Uterus (tissue), 4 donors: ENCODE measurements around the gene DCUN1D2. TPM values are rescaled to one million over a fixed set of nuclear protein-coding genes. Genes with fewer than 3 reads are reported as not detected.

Source experiments
- DNase-seq, 2 donors: peaks; one replicate each; pipeline ENCODE4 v3.0.0-alpha.2; 2019 to 2020
- H3K27ac ChIP-seq, 2 donors: fragments of 200-600 bp; sonication (generic); 1 replicate in 1 of 2; 2 replicates in 1 of 2; pipeline ENCODE4 v1.5.1; 2016 to 2018
- H3K27me3 ChIP-seq, 2 donors: fragments of 200-600 bp; sonication (generic); one replicate each; pipeline ENCODE4 v1.5.1; 2018 to 2019; ENCODE audit warnings: control low read depth in 1 of 2
- H3K36me3 ChIP-seq, 2 donors: fragments of 200-600 bp; sonication (generic); one replicate each; pipeline ENCODE4 v1.5.1; 2019; ENCODE audit warnings: control low read depth in 1 of 2
- H3K4me1 ChIP-seq, 2 donors: fragments of 200-600 bp; sonication (generic); one replicate each; pipeline ENCODE4 v1.5.1; 2018 to 2019; ENCODE audit warnings: control low read depth in 1 of 2
- H3K4me3 ChIP-seq, 2 donors: fragments of 200-600 bp; sonication (generic); 1 replicate in 1 of 2; 2 replicates in 1 of 2; pipeline ENCODE4 v1.5.1; 2018 to 2019; ENCODE audit warnings: mild to moderate bottlenecking in 1 of 2
- H3K9me3 ChIP-seq, 2 donors: fragments of 200-600 bp; sonication (generic); one replicate each; pipeline ENCODE4 v1.5.1; 2019; ENCODE audit warnings: control low read depth in 1 of 2
- CTCF ChIP-seq, 4 experiments: fragments of 200-600 bp in 2 of 4; fragments of 450-650 bp in 2 of 4; sonication (generic) in 2 of 4; IDR thresholded peaks; one replicate each; pipeline ENCODE4 v1.5.1; 2016 to 2019; ENCODE audit warnings: antibody characterized with exemption in 4 of 4, mild to moderate bottlenecking in 2 of 4, moderate library complexity in 1 of 4
- POLR2A ChIP-seq, 2 donors: fragments of 450-650 bp; IDR thresholded peaks; one replicate each; pipeline ENCODE4 v1.6.1; 2016; ENCODE audit warnings: antibody characterized with exemption in 2 of 2, mild to moderate bottlenecking in 1 of 2, moderate library complexity in 1 of 2
- intact Hi-C: fragments of 100-400 bp; cut with DNase I; formaldehyde crosslinking; loops from one replicate; pipeline ENCODE4 v1.15.1; 2023; ENCODE audit warnings: low total_unique reads
- total RNA-seq, 4 donors: library from RNA; depleted of rRNA in 3 of 4; stranded (reverse); fragments of >200 nt in 3 of 4; gene quantifications; one replicate each; pipeline versions ENCODE4 v1.1.0 to v1.2.4, GENCODE V29; 2014 to 2023
- donor health status: DM: yes; HTN: yes; CAD: no.

The DCUN1D2 gene
- total RNA-seq, 4 donors from 2014 or later = 7.7 to 68.2 (median 29.3) TPM

GRCh38 chr13:113533161-113533840, 42.8 kb upstream of the DCUN1D2 start:
- Histone ChIP-seq H3K27ac (no peak overlapping the region), H3K36me3 (no peaks in the 10 kb centered on the region), H3K4me3 (no peak overlapping the region), H3K27me3 (no peaks in the 10 kb centered on the region), H3K9me3 (no peaks in the 10 kb centered on the region), H3K4me1 (no peaks in the 10 kb centered on the region)
- intact Hi-C loops = no loop called here
- TF ChIP-seq CTCF (IDR thresholded peaks at IDR 0.05) (no peak), POLR2A (IDR thresholded peaks at IDR 0.05) (no peak)
- DNase-seq = no peak

- H3K36me3 ChIP-seq = no peaks in the 10 kb centered on the region
- H3K4me1 ChIP-seq = no peaks in the 10 kb centered on the region
- TF ChIP-seq POLR2A (IDR thresholded peaks at IDR 0.05) (no peak), CTCF (IDR thresholded peaks at IDR 0.05) (no peak)
- no peaks in the 10 kb centered on the region for H3K9me3 ChIP-seq
- intact Hi-C loops = no loop called here
- DNase-seq = no peak
- H3K27me3 ChIP-seq = no peaks in the 10 kb centered on the region
- H3K4me3 ChIP-seq = no peak overlapping the region
- H3K27ac ChIP-seq = no peak overlapping the region
Measured at GRCh38 chr13:113532156-113532806, 41.8 kb upstream of the DCUN1D2 start.

GRCh38 chr13:113531041-113531873, 40.7 kb upstream of the DCUN1D2 start:
- no peak for TF ChIP-seq CTCF (IDR thresholded peaks at IDR 0.05)
- TF ChIP-seq POLR2A (IDR thresholded peaks at IDR 0.05) = no peak
- H3K36me3 ChIP-seq = no peaks in the 10 kb centered on the region
- no peaks in the 10 kb centered on the region for H3K27me3 ChIP-seq
- no peak overlapping the region for H3K4me3 ChIP-seq
- no peak overlapping the region for H3K27ac ChIP-seq
- H3K9me3 ChIP-seq = no peaks in the 10 kb centered on the region
- no peaks in the 10 kb centered on the region for H3K4me1 ChIP-seq
- DNase-seq = no peak
- intact Hi-C loops = no loop called here

- no peaks in the 10 kb centered on the region for H3K36me3 ChIP-seq
Measured at GRCh38 chr13:113528813-113529180, 38.3 kb upstream of the DCUN1D2 start.

More at GRCh38 chr13:113528813-113529180, 38.3 kb upstream of the DCUN1D2 start:
- H3K27ac ChIP-seq = no peak overlapping the region
- H3K9me3 ChIP-seq = no peaks in the 10 kb centered on the region
- no peak overlapping the region for H3K4me3 ChIP-seq
- intact Hi-C loops = no loop called here
- no peaks in the 10 kb centered on the region for H3K4me1 ChIP-seq
- H3K27me3 ChIP-seq = no peaks in the 10 kb centered on the region
- DNase-seq = no peak
- TF ChIP-seq POLR2A (IDR thresholded peaks at IDR 0.05) (no peak), CTCF (IDR thresholded peaks at IDR 0.05) (no peak)
